Measurements from ENCODE around the gene SLC22A31.

The SLC22A31 gene

GRCh38 chr16:89164847-89165680, 35.3 kb downstream of the SLC22A31 start:
- no peak for FAIRE-seq

GRCh38 chr16:89164436-89164835, 35.9 kb downstream of the SLC22A31 start:
- no peak for FAIRE-seq

DNA sequence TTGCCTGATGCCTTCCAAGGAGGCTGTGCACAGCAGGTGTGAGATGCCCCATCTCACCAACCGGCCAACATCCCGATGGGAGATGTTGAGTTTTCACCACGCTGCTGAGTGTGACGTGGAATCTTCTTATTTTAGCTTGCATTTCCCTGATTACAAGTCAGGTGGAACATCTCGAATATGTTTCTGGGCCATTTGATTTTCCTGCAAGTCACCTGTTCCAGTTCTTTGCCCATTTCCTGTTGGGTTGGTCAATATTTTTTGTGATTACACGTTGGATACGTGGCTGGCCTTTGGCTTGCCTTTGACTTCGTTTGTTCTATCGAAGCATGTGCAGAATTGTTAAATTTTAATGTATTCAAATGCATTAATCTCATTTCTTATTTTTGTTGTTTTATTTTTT, 37.0 kb downstream of the SLC22A31 start:
- no peak for FAIRE-seq

DNA sequence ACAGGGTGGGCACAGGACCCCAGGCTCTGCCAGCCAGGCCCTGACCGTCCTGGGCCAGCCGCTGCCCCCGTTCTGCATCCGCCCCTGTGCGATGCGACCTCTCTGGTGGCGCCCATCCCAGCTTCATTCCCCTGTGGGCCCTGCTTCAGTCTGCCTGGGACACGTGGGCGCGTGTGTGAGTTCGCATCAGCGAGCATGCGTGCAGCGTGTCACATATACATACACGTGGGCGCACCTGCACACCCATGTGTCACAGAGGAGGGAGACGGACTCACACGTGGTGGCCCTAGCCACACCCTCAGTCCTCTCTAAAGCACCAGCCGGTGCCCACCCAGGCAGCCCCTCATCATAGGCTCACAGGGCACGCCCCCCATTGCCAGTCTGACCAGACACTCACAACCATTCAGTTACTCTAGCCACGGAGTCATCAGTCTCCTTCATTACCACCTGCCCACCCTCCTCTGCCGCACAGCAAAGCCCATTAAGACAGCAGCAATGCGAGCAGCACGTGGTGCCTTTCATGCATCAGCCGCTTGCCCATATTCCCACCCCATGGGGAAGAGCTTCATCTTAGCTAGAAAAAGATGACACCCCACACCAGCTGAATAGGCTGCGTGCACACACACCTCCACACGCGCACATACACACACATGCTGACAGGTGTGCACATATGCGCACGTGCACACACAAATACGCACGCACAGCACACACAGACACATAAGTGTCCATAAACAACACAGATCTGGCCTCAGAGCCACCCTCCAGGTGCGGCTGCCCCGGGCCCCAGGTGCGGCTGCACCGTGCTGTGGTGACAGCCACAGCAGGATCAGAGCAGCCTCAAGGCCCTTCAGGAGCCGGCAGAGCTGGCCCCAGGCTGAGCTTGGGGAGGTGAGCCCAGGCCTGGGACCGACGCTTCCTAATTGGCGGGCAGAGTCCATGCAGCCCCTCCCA, 38.3 kb downstream of the SLC22A31 start:
- no peak for FAIRE-seq

GRCh38 chr16:89160977-89161701, 39.2 kb downstream of the SLC22A31 start:
- no peak for FAIRE-seq

DNA sequence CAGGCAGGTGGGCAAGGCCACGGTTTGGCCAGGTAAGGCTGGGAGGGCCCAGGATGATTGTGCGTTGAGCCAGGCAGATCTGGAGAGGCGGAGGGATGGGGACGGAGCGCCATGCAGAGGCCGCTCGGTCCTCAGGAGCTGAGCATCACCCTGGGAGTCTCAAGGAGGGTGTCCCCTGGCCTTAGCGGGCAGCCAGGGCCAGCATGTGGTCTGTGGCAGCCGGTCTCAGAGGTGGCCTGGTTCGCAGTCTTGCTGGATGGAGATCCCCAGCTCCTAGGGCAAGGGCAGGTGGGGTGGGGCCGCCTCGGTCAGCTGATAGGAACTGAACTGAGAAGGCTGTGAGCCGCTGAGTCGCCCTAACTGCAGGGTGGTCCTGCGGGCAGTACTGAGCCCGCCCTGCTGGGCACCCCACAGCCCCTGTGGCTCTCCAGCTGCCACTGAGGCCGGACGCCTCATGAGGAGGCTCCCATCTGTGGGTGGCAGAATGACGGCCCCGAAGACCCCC, 40.4 kb downstream of the SLC22A31 start:
- FAIRE-seq = no peak

- FAIRE-seq = no peak
Measured at GRCh38 chr16:89159066-89159849, 41.1 kb downstream of the SLC22A31 start.

GRCh38 chr16:89157778-89158177, 42.6 kb downstream of the SLC22A31 start:
- FAIRE-seq = no peak

GRCh38 chr16:89156740-89157645, 43.3 kb downstream of the SLC22A31 start:
- FAIRE-seq = no peak

- FAIRE-seq = no peak
Measured at GRCh38 chr16:89155851-89156739, 44.2 kb downstream of the SLC22A31 start.

DNA sequence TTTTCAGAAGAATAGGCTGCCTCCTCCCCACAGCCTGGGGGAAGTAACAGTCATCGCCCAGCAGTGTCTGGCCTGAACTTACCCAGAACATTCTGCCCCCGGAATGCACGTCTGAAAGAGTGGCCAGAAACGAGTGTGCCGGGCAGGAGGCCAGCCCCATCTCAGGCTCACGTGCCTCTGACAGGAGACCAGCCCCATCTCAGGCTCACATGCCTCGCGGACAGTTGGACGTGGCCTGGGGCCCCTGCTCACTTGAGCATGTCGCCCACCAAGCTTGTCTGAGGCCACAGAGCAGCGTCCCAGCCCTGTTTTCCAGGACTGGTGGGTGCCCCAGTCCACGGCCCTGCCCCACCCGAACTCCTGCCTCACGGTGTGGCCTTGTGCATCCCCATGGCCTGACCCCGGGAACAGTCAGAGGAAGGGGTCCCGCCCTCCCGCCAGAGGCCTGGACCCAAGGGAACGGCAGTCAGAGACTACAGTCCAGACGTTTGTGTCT, 45.1 kb downstream of the SLC22A31 start:
- FAIRE-seq = no peak

DNA sequence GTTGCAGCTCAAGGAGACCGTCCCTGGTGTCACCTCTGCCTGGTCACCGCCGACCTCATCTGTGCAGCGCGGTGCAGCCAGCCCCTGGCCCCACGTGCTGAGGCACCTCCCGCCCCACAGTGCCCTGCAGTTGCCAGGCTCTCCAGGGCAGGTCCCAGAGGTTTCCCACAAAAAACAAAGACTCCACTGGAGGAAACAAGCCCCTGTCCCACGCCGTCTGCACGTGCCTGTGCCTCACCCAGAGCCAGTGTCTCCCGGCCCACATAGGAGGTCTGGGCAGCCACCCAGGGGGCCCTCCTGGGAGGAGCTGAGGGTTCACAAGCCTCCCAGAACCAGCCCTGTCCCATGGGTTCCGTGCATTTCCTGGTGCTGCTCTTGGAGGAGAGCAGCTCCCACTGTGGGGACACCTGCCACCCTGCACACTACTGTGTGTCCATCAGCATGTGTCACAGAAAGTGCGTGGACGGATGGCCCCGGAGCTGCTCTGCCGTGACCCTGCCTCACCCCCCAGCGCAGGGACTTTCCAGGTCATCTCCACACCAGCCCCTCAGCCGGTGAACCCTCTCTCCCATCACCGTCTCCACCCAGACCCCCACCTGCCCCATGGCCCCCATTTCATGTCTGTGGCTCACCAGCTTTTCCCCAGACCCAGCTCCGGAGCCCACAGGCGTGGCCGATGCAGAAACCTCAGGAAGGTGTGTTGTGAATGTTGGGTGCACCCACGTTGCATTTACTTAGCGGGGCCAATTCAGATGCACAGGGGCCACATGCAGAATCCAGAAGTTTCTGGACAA, 45.8 kb downstream of the SLC22A31 start:
- FAIRE-seq = no peak

- FAIRE-seq = no peak
Measured at GRCh38 chr16:89153848-89154271, 46.5 kb downstream of the SLC22A31 start.

- FAIRE-seq = no peak
Measured at GRCh38 chr16:89152831-89153700, 47.3 kb downstream of the SLC22A31 start.

GRCh38 chr16:89150981-89151380, 49.4 kb downstream of the SLC22A31 start:
- no peak for FAIRE-seq

GRCh38 chr16:89150090-89150835, 50.1 kb downstream of the SLC22A31 start:
- no peak for FAIRE-seq

GRCh38 chr16:89149386-89149785, 51.0 kb downstream of the SLC22A31 start:
- FAIRE-seq = no peak
